GDM1 (cell line): ENCODE data around the gene AKAP12.

Experiments
- DNase-seq: peaks from one replicate; lab custom pipeline; 2025; lab: John Stamatoyannopoulos, UW

The AKAP12 gene

GRCh38 chr6:151239603-151240035, at the start of gene AKAP12:
AKAP12 (plus strand) TSS chr6:151239967; CDS start chr6:151240563, 596 bp downstream.
- no peak for DNase-seq

- DNase-seq, result no peak
These were observed 48.2 kb upstream of the AKAP12 start for GRCh38 chr6:151191527-151191926.

GRCh38 chr6:151196555-151196954, 43.2 kb upstream of the AKAP12 start:
- DNase-seq, result no peak

GRCh38 chr6:151197556-151197955, 42.2 kb upstream of the AKAP12 start:
- no peak for DNase-seq

GRCh38 chr6:151199991-151200390, 39.8 kb upstream of the AKAP12 start:
- no peak for DNase-seq

- DNase-seq, result no peak
These were observed 33.8 kb upstream of the AKAP12 start for GRCh38 chr6:151205721-151206600.

GRCh38 chr6:151207674-151208073, 32.1 kb upstream of the AKAP12 start:
- DNase-seq, result no peak

- DNase-seq, result no peak
These were observed 30.5 kb upstream of the AKAP12 start for GRCh38 chr6:151209071-151209831.

GRCh38 chr6:151211075-151211474, 28.7 kb upstream of the AKAP12 start:
- no peak for DNase-seq

GRCh38 chr6:151213352-151213751, 26.4 kb upstream of the AKAP12 start:
- DNase-seq, result no peak

- no peak for DNase-seq
These were observed 23.8 kb upstream of the AKAP12 start for GRCh38 chr6:151215999-151216398.

GRCh38 chr6:151216804-151217203, 23.0 kb upstream of the AKAP12 start:
- DNase-seq, result no peak

- DNase-seq, result no peak
These were observed 20.6 kb upstream of the AKAP12 start for GRCh38 chr6:151219192-151219591.

- no peak for DNase-seq
These were observed 15.7 kb upstream of the AKAP12 start for GRCh38 chr6:151224076-151224475.

GRCh38 chr6:151225919-151226318, 13.8 kb upstream of the AKAP12 start:
- no peak for DNase-seq

- no peak for DNase-seq
These were observed 10.9 kb upstream of the AKAP12 start for GRCh38 chr6:151228788-151229400.

GRCh38 chr6:151229401-151230276, 10.1 kb upstream of the AKAP12 start:
- no peak for DNase-seq

- no peak for DNase-seq
These were observed 9.5 kb upstream of the AKAP12 start for GRCh38 chr6:151230277-151230577.

- DNase-seq, result no peak
These were observed 6.9 kb upstream of the AKAP12 start for GRCh38 chr6:151232899-151233298.

- no peak for DNase-seq
These were observed 6.0 kb upstream of the AKAP12 start for GRCh38 chr6:151233731-151234130.

- DNase-seq, result no peak
These were observed 2.9 kb upstream of the AKAP12 start for GRCh38 chr6:151236668-151237401.
